ENCODE measurements around the gene HERC4. TPM values are rescaled to one million over a fixed set of nuclear protein-coding genes. Genes with fewer than 3 reads are reported as not detected.

Gene HERC4, protein sequence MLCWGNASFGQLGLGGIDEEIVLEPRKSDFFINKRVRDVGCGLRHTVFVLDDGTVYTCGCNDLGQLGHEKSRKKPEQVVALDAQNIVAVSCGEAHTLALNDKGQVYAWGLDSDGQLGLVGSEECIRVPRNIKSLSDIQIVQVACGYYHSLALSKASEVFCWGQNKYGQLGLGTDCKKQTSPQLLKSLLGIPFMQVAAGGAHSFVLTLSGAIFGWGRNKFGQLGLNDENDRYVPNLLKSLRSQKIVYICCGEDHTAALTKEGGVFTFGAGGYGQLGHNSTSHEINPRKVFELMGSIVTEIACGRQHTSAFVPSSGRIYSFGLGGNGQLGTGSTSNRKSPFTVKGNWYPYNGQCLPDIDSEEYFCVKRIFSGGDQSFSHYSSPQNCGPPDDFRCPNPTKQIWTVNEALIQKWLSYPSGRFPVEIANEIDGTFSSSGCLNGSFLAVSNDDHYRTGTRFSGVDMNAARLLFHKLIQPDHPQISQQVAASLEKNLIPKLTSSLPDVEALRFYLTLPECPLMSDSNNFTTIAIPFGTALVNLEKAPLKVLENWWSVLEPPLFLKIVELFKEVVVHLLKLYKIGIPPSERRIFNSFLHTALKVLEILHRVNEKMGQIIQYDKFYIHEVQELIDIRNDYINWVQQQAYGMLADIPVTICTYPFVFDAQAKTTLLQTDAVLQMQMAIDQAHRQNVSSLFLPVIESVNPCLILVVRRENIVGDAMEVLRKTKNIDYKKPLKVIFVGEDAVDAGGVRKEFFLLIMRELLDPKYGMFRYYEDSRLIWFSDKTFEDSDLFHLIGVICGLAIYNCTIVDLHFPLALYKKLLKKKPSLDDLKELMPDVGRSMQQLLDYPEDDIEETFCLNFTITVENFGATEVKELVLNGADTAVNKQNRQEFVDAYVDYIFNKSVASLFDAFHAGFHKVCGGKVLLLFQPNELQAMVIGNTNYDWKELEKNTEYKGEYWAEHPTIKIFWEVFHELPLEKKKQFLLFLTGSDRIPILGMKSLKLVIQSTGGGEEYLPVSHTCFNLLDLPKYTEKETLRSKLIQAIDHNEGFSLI
- total RNA-seq, result 10 to 100 TPM; 49.5 to 91.6 (median 79.0) TPM

DNA sequence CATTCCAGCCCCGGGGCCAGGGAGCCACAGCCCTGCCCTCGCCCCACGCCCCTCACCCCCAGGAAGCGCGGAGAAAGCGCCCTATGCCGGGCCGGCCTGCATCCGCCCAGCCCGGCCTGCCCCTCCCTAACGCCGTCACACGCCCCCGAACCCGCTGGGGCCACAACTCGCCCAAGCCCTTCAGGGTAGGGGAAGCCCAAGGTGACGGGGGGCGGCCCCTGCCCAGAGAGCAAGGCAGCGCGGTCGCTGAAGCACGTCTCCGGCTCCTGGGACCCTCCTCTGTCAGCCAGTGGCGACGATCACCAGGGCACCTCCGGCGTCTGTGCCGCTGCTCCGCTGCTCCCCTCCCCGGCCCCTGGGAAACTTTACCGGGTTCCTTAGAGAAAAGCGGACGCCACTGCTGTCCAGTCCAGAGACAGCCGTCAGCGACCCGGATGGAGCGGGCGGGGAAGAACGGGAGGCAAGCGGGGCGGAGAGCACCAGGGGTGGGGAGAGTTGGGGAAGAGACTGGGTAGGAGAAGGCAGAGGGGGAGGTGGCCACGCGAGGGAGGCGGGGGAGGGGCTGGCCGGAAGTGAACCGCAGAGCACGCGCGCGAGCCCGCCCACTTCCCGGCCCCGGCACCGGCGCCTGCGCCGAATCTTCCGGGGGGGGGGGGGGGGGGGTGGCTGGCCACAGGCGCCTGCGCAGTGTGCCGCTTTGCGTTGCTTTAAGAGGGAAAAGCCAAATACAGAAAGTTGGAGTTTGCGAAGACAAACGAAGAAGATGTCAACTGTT is at the start of gene HERC4:
HERC4 (minus strand) TSS at position 509 of the 775 bp plus-strand sequence. CDS start 2,175 bp downstream, outside the sequence.
- TF ChIP-seq, protein P1, sequence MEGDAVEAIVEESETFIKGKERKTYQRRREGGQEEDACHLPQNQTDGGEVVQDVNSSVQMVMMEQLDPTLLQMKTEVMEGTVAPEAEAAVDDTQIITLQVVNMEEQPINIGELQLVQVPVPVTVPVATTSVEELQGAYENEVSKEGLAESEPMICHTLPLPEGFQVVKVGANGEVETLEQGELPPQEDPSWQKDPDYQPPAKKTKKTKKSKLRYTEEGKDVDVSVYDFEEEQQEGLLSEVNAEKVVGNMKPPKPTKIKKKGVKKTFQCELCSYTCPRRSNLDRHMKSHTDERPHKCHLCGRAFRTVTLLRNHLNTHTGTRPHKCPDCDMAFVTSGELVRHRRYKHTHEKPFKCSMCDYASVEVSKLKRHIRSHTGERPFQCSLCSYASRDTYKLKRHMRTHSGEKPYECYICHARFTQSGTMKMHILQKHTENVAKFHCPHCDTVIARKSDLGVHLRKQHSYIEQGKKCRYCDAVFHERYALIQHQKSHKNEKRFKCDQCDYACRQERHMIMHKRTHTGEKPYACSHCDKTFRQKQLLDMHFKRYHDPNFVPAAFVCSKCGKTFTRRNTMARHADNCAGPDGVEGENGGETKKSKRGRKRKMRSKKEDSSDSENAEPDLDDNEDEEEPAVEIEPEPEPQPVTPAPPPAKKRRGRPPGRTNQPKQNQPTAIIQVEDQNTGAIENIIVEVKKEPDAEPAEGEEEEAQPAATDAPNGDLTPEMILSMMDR (IDR thresholded peaks at IDR 0.05), result peak in 2 of 6 experiments; percentile 1 to 8
- peak; percentile 71 to 79 for TF ChIP-seq POLR2A (IDR thresholded peaks at IDR 0.05)
- H3K9me3 ChIP-seq, result no peaks in the 10 kb centered on the region
- peak within 1 kb of the TSS; percentile 78 to 100 (median 86) for H3K4me3 ChIP-seq
- H3K27me3 ChIP-seq, result no peaks in the 10 kb centered on the region
- peak; percentile 87 to 97 (median 96) for DNase-seq
- peaks cover 0 to 36% (median 9%) of the 10 kb centered on the region in 4 donors for H3K4me1 ChIP-seq
- peak within 1 kb of the TSS; percentile 94 to 100 (median 97) for H3K27ac ChIP-seq
- no peaks in the 10 kb centered on the region for H3K36me3 ChIP-seq

DNA sequence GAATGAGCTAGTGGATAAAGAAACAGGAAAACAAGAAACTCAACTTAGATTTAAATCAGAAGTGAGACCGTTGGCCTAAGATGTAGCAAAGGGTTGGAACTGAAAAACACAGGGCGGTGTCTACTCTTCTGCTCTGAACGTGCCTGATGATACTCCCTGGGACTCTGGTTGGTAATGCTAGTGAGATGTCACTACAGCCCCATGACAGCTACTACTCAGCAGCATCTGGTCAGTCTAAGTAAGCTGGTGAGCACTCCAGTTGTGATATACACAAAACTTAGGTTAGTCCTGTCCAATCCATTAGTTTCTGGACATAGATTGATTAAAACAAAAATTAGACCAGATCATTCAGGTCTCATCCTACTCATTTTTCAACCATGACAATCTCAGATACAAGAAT is 49.6 kb upstream of the HERC4 start:
- Histone ChIP-seq H3K36me3 (no peaks in the 10 kb centered on the region), H3K27ac (peak overlapping the region in 1 of 4 donors; percentile 18), H3K9me3 (no peaks in the 10 kb centered on the region), H3K4me1 (no peaks in the 10 kb centered on the region), H3K27me3 (no peaks in the 10 kb centered on the region), H3K4me3 (no peak overlapping the region)
- TF ChIP-seq, protein P1 (IDR thresholded peaks at IDR 0.05), result no peak
- no peak for TF ChIP-seq POLR2A (IDR thresholded peaks at IDR 0.05)
- DNase-seq, result no peak

DNA sequence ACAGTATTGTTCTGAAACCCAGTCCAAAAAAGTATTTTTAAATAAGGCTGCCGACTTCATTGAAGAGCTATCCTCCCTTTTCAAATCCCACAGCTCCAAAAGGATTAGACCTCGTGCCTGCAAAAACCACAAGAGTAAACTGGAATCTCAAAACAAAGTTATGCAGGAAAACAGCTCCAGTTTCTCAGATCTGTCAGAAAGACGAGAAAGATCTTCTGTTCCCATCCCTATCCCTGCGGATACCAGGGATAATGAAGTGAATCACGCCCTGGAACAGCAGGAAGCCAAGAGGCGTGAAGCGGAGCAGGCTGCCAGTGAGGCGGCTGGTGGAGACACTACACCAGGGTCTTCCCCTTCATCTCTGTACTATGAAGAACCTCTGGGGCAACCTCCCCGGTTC is 46.8 kb upstream of the HERC4 start:
- Histone ChIP-seq H3K27me3 (no peaks in the 10 kb centered on the region), H3K27ac (no peak overlapping the region), H3K36me3 (no peaks in the 10 kb centered on the region), H3K4me1 (no peaks in the 10 kb centered on the region), H3K4me3 (no peak overlapping the region), H3K9me3 (no peaks in the 10 kb centered on the region)
- DNase-seq, result no peak
- no peak for TF ChIP-seq POLR2A (IDR thresholded peaks at IDR 0.05)
- TF ChIP-seq, protein P1 (IDR thresholded peaks at IDR 0.05), result no peak

DNA sequence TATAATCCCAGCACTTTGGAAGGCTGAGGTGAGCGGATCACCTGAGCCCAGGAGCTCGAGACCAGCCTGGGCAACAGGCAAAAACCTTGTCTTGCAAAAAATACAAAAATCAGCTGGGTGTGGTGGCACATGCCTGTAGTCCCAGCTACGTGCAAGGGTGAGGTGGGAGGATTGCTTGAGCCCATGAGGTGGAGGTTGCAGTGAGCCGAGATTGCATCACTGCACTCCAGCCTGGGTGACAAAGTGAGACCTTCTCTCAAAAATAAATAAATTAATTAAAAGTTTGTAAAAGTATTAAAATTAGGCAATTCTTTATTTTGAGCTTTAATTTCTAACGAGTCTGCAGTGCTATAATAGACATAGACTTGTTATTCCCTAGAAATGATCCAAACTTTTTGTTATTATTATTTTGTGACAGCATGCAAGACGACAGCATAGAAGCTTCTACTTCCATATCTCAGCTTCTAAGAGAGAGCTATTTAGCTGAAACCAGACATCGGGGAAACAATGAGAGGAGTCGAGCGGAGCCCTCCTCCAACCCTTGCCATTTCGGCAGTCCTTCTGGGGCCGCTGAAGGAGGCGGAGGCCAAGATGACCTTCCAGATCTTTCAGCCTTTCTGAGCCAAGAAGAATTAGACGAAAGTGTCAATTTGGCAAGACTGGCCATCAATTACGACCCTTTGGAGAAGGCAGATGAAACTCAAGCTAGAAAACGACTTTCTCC is 46.1 kb upstream of the HERC4 start:
- H3K4me1 ChIP-seq, result no peaks in the 10 kb centered on the region
- no peak overlapping the region for H3K27ac ChIP-seq
- TF ChIP-seq POLR2A (IDR thresholded peaks at IDR 0.05), result no peak
- TF ChIP-seq, protein P1 (IDR thresholded peaks at IDR 0.05), result no peak
- no peaks in the 10 kb centered on the region for H3K36me3 ChIP-seq
- no peaks in the 10 kb centered on the region for H3K9me3 ChIP-seq
- H3K4me3 ChIP-seq, result no peak overlapping the region
- DNase-seq, result no peak
- H3K27me3 ChIP-seq, result no peaks in the 10 kb centered on the region

Measured in Peyer's patch (tissue), 4 donors.